GM12864 (cell line): ENCODE data around the gene DDIT4.
"Not testable (repeated sequence)": the region's sequence is repeated elsewhere in the genome, so short reads cannot be mapped to it uniquely, and the experiment has no call there.

ENCODE experiments used
- DNase-seq: peaks from one replicate; pipeline ENCODE4 v3.0.0-alpha.2; 2011; ENCODE audit warnings: low read depth
- H3K4me3 ChIP-seq: 2 replicates; pipeline ENCODE4 v1.5.1; 2011; ENCODE audit warnings: mild to moderate bottlenecking, low read depth, low read length, control low read depth
- TF ChIP-seq, protein P1 (sequence below): IDR thresholded peaks from 2 replicates; pipeline ENCODE4 v1.5.1; 2011; ENCODE audit warnings: low read depth, mild to moderate bottlenecking, moderate library complexity, low read length, control low read depth, inconsistent platforms; ENCODE audit errors: missing control alignments

Gene DDIT4

DNA sequence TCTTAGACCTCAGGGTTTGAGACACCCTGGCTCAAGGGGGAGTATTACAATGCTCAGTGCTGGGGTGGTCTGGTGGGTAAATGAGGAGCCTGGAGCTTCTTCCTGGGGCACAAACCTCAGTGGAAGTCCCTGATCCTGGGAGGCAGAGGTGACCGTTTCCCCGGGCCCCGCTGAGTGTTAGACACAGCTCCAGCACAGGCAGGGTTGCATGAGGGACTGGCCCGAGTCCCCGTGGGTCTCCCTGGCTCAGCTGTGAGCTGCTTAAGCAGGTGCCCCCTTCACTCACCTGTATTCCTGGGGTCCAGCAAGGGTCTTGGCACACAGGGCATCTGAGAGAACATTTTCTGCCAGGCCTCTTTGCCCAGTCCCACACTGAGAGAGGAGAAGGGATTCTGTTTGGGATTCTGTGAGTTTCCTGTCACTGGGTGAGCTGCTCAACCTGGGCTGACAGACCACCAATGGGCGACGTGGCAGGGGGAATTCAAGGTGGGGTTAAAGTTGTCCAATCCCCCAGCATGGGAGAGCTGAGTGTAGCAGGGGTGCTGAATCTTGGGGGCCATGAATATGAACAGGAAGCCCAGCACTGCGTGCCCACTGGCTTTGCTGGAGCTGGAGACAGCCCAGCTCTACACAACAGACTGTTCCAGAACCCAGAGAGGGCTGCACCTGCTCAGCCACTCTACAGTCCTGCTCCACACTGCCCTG lies 29.9 kb downstream of the DDIT4 start:
- no peak overlapping the region for H3K4me3 ChIP-seq
- TF ChIP-seq, protein P1, sequence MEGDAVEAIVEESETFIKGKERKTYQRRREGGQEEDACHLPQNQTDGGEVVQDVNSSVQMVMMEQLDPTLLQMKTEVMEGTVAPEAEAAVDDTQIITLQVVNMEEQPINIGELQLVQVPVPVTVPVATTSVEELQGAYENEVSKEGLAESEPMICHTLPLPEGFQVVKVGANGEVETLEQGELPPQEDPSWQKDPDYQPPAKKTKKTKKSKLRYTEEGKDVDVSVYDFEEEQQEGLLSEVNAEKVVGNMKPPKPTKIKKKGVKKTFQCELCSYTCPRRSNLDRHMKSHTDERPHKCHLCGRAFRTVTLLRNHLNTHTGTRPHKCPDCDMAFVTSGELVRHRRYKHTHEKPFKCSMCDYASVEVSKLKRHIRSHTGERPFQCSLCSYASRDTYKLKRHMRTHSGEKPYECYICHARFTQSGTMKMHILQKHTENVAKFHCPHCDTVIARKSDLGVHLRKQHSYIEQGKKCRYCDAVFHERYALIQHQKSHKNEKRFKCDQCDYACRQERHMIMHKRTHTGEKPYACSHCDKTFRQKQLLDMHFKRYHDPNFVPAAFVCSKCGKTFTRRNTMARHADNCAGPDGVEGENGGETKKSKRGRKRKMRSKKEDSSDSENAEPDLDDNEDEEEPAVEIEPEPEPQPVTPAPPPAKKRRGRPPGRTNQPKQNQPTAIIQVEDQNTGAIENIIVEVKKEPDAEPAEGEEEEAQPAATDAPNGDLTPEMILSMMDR: no peak

DNA sequence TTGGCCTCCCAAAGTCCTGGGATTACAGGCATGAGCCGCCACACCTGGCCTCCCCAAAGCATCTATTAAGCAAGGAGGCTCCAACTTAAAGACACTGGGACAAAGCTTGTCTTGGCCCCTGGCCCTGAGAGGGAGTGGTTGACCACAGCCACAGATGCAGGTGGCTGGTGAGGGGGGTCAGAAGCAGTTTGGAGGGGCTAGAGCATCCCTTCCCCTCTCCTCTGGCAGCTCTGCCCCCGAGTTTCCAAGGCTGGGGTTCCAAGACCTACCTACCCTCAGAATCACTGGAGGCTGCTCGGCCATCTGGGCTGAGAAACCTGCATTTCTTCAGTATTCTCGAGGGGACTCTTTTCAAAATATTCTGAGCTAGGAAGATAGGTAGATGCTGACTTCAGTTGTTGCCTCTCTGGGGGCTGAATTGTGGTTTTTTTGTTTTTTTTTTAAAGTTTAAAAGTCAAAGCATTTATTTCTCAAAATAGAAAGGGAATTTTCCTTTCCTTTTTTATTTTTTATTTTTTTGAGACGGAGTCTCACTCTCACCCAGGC lies 32.6 kb downstream of the DDIT4 start:
- no peak for DNase-seq
- H3K4me3 ChIP-seq: no peak overlapping the region
- TF ChIP-seq, protein P1: no peak

More for the DNA sequence above, 29.9 kb downstream of the DDIT4 start:
- no peak for DNase-seq

DNA sequence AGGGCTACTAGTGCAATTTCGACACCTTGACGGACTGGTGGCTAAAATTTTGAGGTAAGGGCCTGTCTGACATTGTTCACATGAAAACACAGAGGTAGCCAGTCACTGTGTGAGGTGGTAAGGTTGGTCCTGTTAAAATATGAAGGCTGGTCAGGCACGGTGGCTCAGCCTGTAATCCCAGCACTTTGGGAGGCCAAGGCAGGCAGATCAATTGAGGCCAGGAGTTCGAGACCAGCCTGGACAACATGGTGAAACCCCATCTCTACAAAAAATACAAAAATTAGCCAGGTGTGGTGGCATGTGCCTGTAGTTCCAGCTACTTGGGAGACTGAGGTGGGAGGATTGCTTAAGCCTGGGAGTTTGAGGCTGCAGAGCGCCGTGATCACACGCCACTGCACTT lies 34.0 kb downstream of the DDIT4 start:
- not testable (repeated sequence) for DNase-seq

GRCh38 chr10:72308320-72308987 lies 34.7 kb downstream of the DDIT4 start:
- no peak overlapping the region for H3K4me3 ChIP-seq
- DNase-seq: no peak
- TF ChIP-seq, protein P1: no peak

More for the DNA sequence above, 34.0 kb downstream of the DDIT4 start:
- not testable (repeated sequence) for H3K4me3 ChIP-seq

GRCh38 chr10:72309290-72310240 lies 35.8 kb downstream of the DDIT4 start:
- no peak for DNase-seq

GRCh38 chr10:72310241-72310633 lies 36.5 kb downstream of the DDIT4 start:
- no peak for DNase-seq
- TF ChIP-seq, protein P1: no peak
- no peak overlapping the region for H3K4me3 ChIP-seq

More at GRCh38 chr10:72309290-72310240, 35.8 kb downstream of the DDIT4 start:
- TF ChIP-seq, protein P1: no peak
- H3K4me3 ChIP-seq: no peak overlapping the region

DNA sequence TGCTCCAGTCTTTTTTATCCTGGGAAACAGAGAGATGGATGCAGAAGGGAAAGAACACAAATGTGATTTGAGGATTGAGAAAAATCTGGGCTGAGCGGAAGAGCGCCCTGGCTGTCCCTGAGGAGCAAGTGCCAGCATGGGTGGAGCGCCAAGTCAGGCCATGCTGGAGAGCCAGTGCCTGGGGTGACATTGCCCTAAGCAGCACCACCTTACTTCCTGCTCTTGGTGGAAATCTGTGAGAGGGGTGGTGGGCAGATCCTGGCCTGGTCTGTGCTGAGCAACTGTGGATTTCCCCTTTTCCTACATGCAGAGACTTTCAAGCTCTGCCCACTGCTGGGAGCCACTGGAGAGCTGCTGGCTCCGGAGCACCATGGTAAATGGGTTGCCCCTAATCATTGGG lies 36.9 kb downstream of the DDIT4 start:
- H3K4me3 ChIP-seq: no peak overlapping the region
- no peak for DNase-seq

More for the DNA sequence above, 36.9 kb downstream of the DDIT4 start:
- TF ChIP-seq, protein P1: no peak
